Kidney glomerular epithelial cell (primary cell): Measurements from ENCODE around the gene NIFK.
"Not testable (repeated sequence)": the region's sequence is repeated elsewhere in the genome, so short reads cannot be mapped to it uniquely, and the experiment has no call there.

Experiments
- DNase-seq: peaks from one replicate; lab custom pipeline; 2025; lab: John Stamatoyannopoulos, UW

The NIFK gene

DNA sequence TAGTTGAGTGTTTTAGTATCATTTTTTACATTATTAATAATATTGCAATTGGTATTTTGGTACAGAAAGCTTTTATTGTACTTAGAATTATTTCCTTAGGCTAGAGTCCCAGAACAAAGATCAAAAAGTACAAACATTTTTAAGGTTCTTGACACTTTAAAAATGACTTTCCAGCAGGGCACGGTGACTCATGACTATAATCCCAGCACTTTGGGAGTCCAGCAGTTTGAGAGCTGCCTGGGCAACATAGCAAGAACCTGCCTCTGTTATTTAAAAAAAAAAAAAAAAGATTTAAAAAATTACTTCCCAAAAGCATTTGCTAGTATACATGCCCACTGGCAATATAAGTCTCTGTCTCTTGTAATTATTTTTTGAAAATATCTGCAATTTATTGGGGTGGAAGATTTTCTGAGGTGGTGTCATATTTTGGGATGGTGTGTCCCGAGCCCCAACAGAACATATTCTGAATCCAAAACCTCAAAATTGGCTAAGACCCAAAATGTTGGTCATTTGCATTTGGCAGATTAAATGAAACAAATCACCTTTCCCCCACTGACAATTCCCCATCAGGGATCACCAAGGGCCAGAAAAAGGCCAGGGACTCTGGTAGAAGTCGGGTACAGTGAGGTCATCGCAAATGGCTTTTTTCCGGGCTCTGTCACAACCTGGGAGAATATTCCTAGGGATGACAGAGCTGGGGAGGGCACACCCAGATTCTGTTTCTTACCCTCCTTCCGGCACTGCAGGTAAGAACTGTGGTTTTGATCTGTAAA, 42.1 kb downstream of the NIFK start:
- DNase-seq, result no peak

DNA sequence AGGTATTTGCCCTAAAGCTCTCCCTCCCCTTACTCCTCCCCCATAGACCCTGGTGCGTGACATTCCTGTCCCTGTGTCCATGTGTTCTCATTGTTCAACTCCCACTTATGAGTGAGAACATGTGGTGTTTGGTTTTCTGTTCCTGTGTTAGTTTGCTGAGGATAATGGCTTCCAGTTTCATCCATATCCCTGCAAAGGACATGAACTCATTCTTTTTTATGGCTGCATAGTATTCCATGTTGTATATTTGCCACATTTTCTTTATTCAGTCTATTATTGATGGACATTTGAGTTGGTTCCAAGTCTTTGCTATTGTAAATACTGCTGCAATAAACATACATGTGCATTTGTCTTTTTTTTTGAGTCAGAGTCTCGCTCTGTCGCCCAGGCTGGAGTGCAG, 46.1 kb downstream of the NIFK start:
- not testable (repeated sequence) for DNase-seq

- DNase-seq, result no peak
These were observed 46.6 kb downstream of the NIFK start for GRCh38 chr2:121690095-121690494.

DNA sequence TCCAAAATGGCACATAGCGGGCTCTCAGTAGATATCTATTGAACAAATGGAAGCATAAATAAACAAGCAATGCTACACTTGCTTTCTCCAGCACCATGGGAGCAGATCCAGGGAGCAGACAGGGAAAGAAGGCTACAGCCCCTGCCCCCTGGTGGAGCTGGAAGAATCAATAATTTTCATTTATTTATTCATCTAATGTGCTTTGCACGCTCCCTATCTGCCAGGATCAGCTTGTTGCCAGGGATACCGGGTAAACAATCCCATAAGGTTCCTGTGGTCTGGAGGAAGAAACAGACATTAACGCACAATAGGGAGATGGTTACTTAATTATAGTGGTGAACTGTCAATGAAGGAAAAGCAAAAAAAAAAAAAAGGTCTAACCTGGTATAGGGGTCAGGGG, 47.3 kb downstream of the NIFK start:
- DNase-seq, result no peak

DNA sequence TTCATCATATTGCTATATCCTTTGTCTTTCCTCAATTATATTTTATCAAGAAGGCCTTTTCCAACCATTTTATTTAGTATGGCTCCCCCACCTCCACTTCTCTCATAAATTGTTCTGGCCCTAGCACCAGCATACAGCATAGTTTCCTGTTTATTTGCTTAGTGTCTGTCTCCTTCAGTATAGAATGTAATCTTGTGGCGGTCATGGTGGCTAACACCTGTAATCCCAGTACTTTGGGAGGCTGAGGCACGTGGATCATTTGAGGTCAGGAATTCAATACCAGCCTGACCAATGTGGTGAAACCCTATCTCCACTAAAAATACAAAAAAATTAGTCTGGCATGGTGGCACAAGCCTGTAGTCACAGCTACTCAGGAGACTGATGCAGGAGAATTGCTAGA, 47.9 kb downstream of the NIFK start:
- DNase-seq, result no peak

GRCh38 chr2:121686902-121687301, 49.8 kb downstream of the NIFK start:
- no peak for DNase-seq

DNA sequence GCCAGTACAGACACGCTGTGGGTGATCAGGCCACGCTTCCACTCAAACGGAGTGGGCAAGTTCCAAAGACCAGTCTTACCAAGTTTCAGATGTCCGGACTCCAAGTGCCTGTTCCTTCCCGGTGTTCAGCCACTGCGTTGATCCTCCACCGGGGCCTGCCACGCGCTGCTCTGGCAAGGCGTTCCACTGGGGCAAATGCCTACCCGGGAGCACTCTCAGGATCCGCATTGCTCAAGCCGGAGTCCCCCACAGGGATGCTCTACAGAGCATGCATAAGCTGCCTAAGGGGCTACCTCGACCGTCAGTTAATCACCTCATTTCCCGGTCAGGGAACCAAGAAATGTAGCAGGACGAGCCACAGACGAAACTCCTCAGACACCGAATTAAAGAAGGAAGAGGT, 50.5 kb downstream of the NIFK start:
- no peak for DNase-seq

DNA sequence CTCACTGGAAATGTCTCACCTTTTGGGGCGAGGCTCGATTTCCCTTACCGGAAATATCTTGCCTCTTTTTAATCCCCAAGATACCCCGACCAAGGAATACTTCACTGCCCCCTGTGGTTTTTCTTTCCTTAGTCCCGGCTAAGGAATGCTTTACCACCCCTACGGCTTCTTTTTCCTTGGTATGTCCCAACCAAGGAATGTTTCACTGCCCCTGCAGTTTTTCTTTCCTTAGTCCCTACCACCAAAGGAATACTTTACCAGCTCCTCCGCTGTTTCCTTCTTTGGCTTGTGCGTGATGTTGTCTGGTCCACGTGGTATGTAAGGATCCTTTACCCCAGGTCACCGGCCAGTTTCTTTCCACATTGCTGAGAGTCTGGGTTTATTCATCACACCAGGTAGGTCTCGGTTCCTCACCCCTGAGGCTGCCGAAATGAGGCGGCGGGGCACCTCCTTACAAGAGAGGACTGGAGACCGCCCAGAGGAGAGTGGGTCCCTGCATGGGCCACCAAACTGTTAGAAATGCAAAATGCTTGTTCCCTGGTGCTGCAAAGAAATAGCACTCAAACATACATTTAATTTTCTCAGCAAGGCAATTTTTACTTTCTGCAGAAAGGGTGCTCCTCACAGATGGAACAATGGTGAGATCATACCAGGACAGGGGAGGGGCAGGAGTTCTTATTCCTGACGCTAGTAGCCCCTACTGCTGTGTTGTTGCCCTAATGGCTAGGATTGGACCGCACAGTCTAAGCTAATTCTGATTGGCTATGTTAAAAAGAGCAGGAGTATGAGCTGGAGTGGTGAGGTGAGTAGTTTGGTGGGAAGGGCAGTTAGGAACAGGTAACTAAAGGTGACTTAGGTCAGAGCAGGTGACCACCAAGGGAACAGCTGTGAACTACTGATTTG, 54.0 kb downstream of the NIFK start:
- no peak for DNase-seq

DNA sequence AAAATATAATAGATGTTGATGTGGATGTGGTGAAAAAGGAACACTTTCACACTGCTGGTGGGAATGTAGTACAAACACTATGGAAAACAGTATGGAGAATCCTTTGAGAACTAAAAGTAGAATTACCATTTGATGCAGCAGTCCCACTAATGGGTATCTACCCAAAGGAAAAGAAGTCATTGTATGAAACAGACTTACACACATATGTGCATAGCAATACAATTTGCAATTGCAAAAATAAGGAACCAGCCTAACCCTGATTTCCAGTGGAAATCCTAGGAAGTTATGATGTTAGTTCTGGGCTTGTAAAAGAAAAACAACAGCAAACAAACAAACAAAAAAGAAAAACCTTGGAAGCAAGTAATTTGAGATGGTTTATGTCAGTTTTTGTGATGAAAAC, 58.8 kb downstream of the NIFK start:
- no peak for DNase-seq
